HCT116 (cell line): ENCODE measurements around the gene TP53RK. TPM values are rescaled to one million over a fixed set of nuclear protein-coding genes. Genes with fewer than 3 reads are reported as not detected.

Experiments used
- ATAC-seq: fragments of 200-7000 bp; cut with Tn5 transposase; 2 replicates; pipeline ENCODE4 v1.9.1; 2020; ENCODE audit warnings: mild to moderate bottlenecking, moderate library complexity
- BruUV-seq: library from RNA; stranded (reverse); fragments of 400-500 nt; replicated peaks from 2 replicates; lab custom pipeline; 2021; lab: Mats Ljungman, UMichigan
- CTCF ChIA-PET: fragments of 300-600 bp; sonication (Branson Sonifier 250); formaldehyde crosslinking; loops from one replicate; lab custom pipeline; 2021; ENCODE audit warnings: antibody characterized with exemption; lab: Charles Lee
- POLR2A ChIA-PET: fragments of 300-600, 350-600 bp; sonication (Branson Sonifier 250); formaldehyde crosslinking; loops from one replicate; lab custom pipeline; 2021; ENCODE audit warnings: antibody characterized with exemption; lab: Charles Lee
- RAD21 ChIA-PET, 2 experiments: fragments of 300-600 bp; sonication (Branson Sonifier 250); formaldehyde crosslinking; loops; one replicate each; lab custom pipeline; 2023; ENCODE audit warnings: low total read pairs in 2 of 2; ENCODE audit not compliant: uncharacterized antibody in 2 of 2, unreplicated experiment in 2 of 2, low non-redundant PET in 1 of 2; lab: Charles Lee
- DNase-seq: peaks from one replicate; pipeline ENCODE4 v3.0.0-alpha.2; 2010; ENCODE audit warnings: low read depth, low spot score
- H2AFZ ChIP-seq: fragments of 200-600 bp; shearing (Covaris generic), sonication (generic); 2 replicates; pipeline ENCODE4 v1.6.1; 2017; ENCODE audit warnings: low read depth, mixed run types, mixed read lengths, antibody characterized with exemption, low read length; ENCODE audit not compliant: poor library complexity, severe bottlenecking
- H3K27ac ChIP-seq: 2 replicates; pipeline ENCODE4 v1.5.1; 2012; ENCODE audit warnings: low read depth, low read length
- H3K27me3 ChIP-seq: fragments of 200-600 bp; sonication (generic); 2 replicates; pipeline ENCODE4 v1.6.1; 2016; ENCODE audit warnings: mixed run types, low read length, mixed read lengths; ENCODE audit not compliant: insufficient read depth
- H3K36me3 ChIP-seq, 2 experiments: fragments of 200-500 bp in 1 of 2; fragments of 200-600 bp in 1 of 2; sonication (Bioruptor generic) in 1 of 2; sonication (generic) in 1 of 2; 2 replicates each; pipeline versions ENCODE4 v1.5.1 to v1.6.1; 2014 to 2016; ENCODE audit warnings: low read length in 2 of 2, inconsistent platforms in 1 of 2, mixed read lengths in 1 of 2, mixed run types in 1 of 2; ENCODE audit not compliant: insufficient read depth in 2 of 2, control insufficient read depth in 1 of 2
- H3K4me1 ChIP-seq, 2 experiments: fragments of 200-600 bp in 1 of 2; sonication (generic) in 1 of 2; 2 replicates each; pipeline versions ENCODE4 v1.5.1 to v1.6.1; 2012 to 2017; ENCODE audit warnings: low read length in 2 of 2, inconsistent platforms in 1 of 2, mild to moderate bottlenecking in 1 of 2, mixed read lengths in 1 of 2, mixed run types in 1 of 2, moderate library complexity in 1 of 2; ENCODE audit not compliant: insufficient read depth in 2 of 2, control insufficient read depth in 1 of 2
- H3K4me2 ChIP-seq: fragments of 200-600 bp; sonication (generic); 2 replicates; pipeline ENCODE4 v1.6.1; 2017; ENCODE audit warnings: mixed run types, low read length, mixed read lengths
- H3K4me3 ChIP-seq, 2 experiments: fragments of 200-600 bp in 1 of 2; sonication (generic) in 1 of 2; replicated peaks in 1 of 2; 2 replicates each; pipeline ENCODE4 v1.5.1; 2011 to 2016; ENCODE audit warnings: low read length in 2 of 2, control low read depth in 1 of 2, low read depth in 1 of 2, mild to moderate bottlenecking in 1 of 2, mixed read lengths in 1 of 2, mixed run types in 1 of 2
- H3K79me2 ChIP-seq: fragments of 200-600 bp; sonication (generic); 2 replicates; pipeline ENCODE4 v1.6.1; 2017; ENCODE audit warnings: mild to moderate bottlenecking, mixed run types, low read length, moderate library complexity, mixed read lengths; ENCODE audit not compliant: insufficient read depth
- H3K9ac ChIP-seq: fragments of 200-600 bp; sonication (generic); 2 replicates; pipeline ENCODE4 v1.6.1; 2016; ENCODE audit warnings: low read length, mixed read lengths
- H3K9me2 ChIP-seq: fragments of 200-600 bp; sonication (generic), shearing (Covaris generic); 2 replicates; pipeline ENCODE4 v1.6.1; 2017; ENCODE audit warnings: mixed run types, mild to moderate bottlenecking, moderate library complexity; ENCODE audit not compliant: insufficient read depth
- H3K9me3 ChIP-seq, 2 experiments: fragments of 200-500 bp in 1 of 2; fragments of 200-600 bp in 1 of 2; sonication (Bioruptor generic) in 1 of 2; sonication (generic) in 1 of 2; 2 replicates each; pipeline ENCODE4 v1.6.1; 2014 to 2017; ENCODE audit warnings: low read length in 2 of 2, mixed read lengths in 2 of 2, inconsistent platforms in 1 of 2, low read depth in 1 of 2, mild to moderate bottlenecking in 1 of 2, mixed run types in 1 of 2, moderate library complexity in 1 of 2; ENCODE audit not compliant: control insufficient read depth in 1 of 2, insufficient read depth in 1 of 2
- H4K20me1 ChIP-seq: fragments of 200-600 bp; sonication (generic), shearing (Covaris generic); 2 replicates; pipeline ENCODE4 v1.6.1; 2017; ENCODE audit warnings: mixed run types, mild to moderate bottlenecking, moderate library complexity; ENCODE audit not compliant: insufficient read depth
- CBX3 ChIP-seq: IDR thresholded peaks from 2 replicates; pipeline ENCODE4 v1.6.1; 2012; ENCODE audit warnings: low read depth
- EZH2 ChIP-seq: fragments of 200-600 bp; sonication (generic); IDR thresholded peaks from 2 replicates; pipeline ENCODE4 v1.6.1; 2017; ENCODE audit warnings: antibody characterized with exemption, mixed run types
- JUND ChIP-seq: IDR thresholded peaks from 2 replicates; pipeline ENCODE4 v1.6.1; 2012
- POLR2AphosphoS5 ChIP-seq: IDR thresholded peaks from 2 replicates; pipeline ENCODE4 v1.6.1; 2011; ENCODE audit warnings: mild to moderate bottlenecking, low read depth, low read length, moderate library complexity
- SIN3A ChIP-seq: IDR thresholded peaks from 2 replicates; pipeline ENCODE4 v1.6.1; 2012; ENCODE audit warnings: low read depth
- SRF ChIP-seq: IDR thresholded peaks from 2 replicates; pipeline ENCODE4 v1.6.1; 2012; ENCODE audit warnings: low read depth
- ZNF274 ChIP-seq: fragments of 200-500 bp; sonication (Bioruptor generic); IDR thresholded peaks from 2 replicates; pipeline ENCODE4 v1.6.1; 2014; ENCODE audit warnings: mild to moderate bottlenecking, low read depth, low read length, inconsistent platforms
- intact Hi-C: fragments of 100-400 bp; cut with micrococcal nuclease; formaldehyde crosslinking; loops from 2 replicates; pipeline ENCODE4 v1.10.0; 2022
- total RNA-seq: library from RNA; stranded (reverse); gene quantifications from one replicate; pipeline ENCODE4 v1.2.1, GENCODE V29; 2021; ENCODE audit not compliant: unreplicated experiment
- TF ChIP-seq, protein P1 (sequence below): IDR thresholded peaks from 2 replicates; pipeline ENCODE4 v1.6.1; 2012
- TF ChIP-seq, protein P2 (sequence below), 3 experiments: fragments of 200-600 bp in 1 of 3; sonication (generic) in 1 of 3; IDR thresholded peaks in 2 of 3; conservative IDR thresholded peaks in 1 of 3; 2 replicates each; pipeline ENCODE4 v1.5.1; 2012 to 2017; ENCODE audit warnings: low read depth in 2 of 3, low read length in 2 of 3, antibody characterized with exemption in 1 of 3, borderline replicate concordance in 1 of 3, control low read depth in 1 of 3, mild to moderate bottlenecking in 1 of 3, mixed read lengths in 1 of 3, mixed run types in 1 of 3, moderate library complexity in 1 of 3; ENCODE audit not compliant: insufficient read depth in 1 of 3

Gene TP53RK
- total RNA-seq, 1 experiment from 2014 or later: 9.2 TPM

DNA sequence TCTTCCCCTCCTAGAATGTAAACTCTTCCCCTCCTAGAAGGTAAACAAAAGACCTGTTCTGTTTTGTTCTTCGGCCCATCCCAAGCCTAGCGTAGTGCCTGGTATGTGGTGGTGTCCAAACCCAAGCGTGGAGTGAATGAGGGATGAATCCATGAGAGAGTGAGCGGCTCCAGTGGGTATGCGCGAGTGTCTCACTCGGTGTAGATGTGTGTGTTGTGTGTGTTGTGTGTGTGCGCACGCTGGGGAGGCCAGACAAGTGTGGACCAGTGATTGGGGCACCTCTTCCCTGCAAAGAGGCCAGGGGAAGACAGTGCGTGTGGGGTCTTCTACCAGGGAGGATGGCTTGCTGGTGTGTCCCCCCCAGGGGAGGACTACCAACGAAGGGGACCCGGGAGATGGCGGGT is 19.8 kb upstream of the TP53RK start:
- no peaks in the 10 kb centered on the region for H4K20me1 ChIP-seq
- H3K9me3 ChIP-seq: no peaks in the 10 kb centered on the region; a peak in 1 of 4 replicates
- ChIA-PET RAD21 (no interaction called here), CTCF (no interaction called here), POLR2A (interaction anchor here (1.1 kb wide), 1 partner anchor 14 kb away, joined by 4 read pairs; no protein-coding TSS in a partner anchor)
- no peaks in the 10 kb centered on the region for H3K27me3 ChIP-seq
- no peak for ATAC-seq
- no peak for TF ChIP-seq JUND
- no peak for TF ChIP-seq POLR2AphosphoS5
- TF ChIP-seq, protein P1, sequence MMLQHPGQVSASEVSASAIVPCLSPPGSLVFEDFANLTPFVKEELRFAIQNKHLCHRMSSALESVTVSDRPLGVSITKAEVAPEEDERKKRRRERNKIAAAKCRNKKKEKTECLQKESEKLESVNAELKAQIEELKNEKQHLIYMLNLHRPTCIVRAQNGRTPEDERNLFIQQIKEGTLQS: no peak
- no peak for TF ChIP-seq EZH2
- TF ChIP-seq CBX3: no peak
- TF ChIP-seq SIN3A: no peak
- no peak for TF ChIP-seq SRF
- no peak for TF ChIP-seq ZNF274
- intact Hi-C loops: no loop called here
- no peak overlapping the region for H2AFZ ChIP-seq
- H3K9me2 ChIP-seq: no peaks in the 10 kb centered on the region
- H3K4me3 ChIP-seq: no peak overlapping the region
- H3K9ac ChIP-seq: no peak overlapping the region
- no peak for DNase-seq
- no TSS peak for BruUV-seq
- no peaks in the 10 kb centered on the region for H3K4me1 ChIP-seq
- no peak overlapping the region for H3K4me2 ChIP-seq
- no peaks in the 10 kb centered on the region for H3K36me3 ChIP-seq
- no peaks in the 10 kb centered on the region for H3K79me2 ChIP-seq
- no peak overlapping the region for H3K27ac ChIP-seq

DNA sequence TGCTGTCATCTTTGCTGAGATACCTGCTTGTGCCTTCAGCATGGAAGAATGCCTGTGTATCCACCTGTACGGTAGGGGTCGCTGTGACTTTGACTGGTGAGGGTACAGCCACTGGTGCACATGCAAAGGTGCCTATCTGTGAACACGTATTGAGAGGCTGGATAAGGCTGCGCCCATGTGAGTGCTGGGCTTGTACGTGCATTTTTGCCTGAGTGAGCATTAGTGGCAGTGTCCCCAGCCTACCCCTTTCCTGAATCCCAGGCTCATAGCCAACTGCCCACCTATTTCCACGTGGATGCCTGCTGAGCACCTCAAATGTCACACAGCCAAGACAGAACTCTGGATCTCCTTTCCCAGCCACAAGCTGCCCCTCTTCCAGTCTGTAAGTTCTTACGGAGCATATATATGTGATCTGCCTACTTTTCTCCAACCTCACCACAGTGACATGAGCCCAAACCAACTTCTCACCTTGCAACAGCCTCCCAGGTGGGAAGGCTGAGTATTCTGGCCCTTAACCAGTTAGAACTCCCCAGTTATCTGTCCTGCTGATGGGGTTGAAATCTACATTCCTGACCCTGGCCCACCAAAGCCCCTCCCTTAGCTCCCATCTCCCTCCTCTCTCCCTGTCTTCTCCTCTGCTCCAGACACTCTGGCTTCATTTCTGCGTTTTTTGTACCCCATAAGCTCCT is 19.1 kb upstream of the TP53RK start:
- no peak overlapping the region for H3K4me2 ChIP-seq
- H2AFZ ChIP-seq: no peak overlapping the region
- DNase-seq: no peak

More for the DNA sequence above, 19.1 kb upstream of the TP53RK start:
- H3K79me2 ChIP-seq: no peaks in the 10 kb centered on the region
- ChIA-PET POLR2A (interaction anchor here (1.1 kb wide), 1 partner anchor 13 kb away, joined by 4 read pairs; no protein-coding TSS in a partner anchor), CTCF (no interaction called here), RAD21 (no interaction called here)
- BruUV-seq: no TSS peak
- intact Hi-C loops: no loop called here
- H3K4me1 ChIP-seq: no peaks in the 10 kb centered on the region
- no peaks in the 10 kb centered on the region for H3K27me3 ChIP-seq
- ATAC-seq: peak; percentile 61
- H3K27ac ChIP-seq: no peak overlapping the region
- no peaks in the 10 kb centered on the region for H3K9me2 ChIP-seq
- no peaks in the 10 kb centered on the region; a peak in 1 of 4 replicates for H3K9me3 ChIP-seq
- H3K9ac ChIP-seq: no peak overlapping the region
- H3K4me3 ChIP-seq: no peak overlapping the region
- TF ChIP-seq POLR2AphosphoS5: no peak
- TF ChIP-seq, protein P2, sequence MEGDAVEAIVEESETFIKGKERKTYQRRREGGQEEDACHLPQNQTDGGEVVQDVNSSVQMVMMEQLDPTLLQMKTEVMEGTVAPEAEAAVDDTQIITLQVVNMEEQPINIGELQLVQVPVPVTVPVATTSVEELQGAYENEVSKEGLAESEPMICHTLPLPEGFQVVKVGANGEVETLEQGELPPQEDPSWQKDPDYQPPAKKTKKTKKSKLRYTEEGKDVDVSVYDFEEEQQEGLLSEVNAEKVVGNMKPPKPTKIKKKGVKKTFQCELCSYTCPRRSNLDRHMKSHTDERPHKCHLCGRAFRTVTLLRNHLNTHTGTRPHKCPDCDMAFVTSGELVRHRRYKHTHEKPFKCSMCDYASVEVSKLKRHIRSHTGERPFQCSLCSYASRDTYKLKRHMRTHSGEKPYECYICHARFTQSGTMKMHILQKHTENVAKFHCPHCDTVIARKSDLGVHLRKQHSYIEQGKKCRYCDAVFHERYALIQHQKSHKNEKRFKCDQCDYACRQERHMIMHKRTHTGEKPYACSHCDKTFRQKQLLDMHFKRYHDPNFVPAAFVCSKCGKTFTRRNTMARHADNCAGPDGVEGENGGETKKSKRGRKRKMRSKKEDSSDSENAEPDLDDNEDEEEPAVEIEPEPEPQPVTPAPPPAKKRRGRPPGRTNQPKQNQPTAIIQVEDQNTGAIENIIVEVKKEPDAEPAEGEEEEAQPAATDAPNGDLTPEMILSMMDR (IDR thresholded peaks at IDR 0.05 in 2 of 3, conservative IDR thresholded peaks at IDR 0.05 in 1 of 3; ENCODE audit: borderline replicate concordance in 1 of 3, insufficient read depth in 1 of 3, low read depth in 2 of 3, low read length in 2 of 3): peak; percentile 6 to 56 (median 56); a peak in 5 of 6 replicates
- TF ChIP-seq, all 23 proteins: peak for 1
- H3K36me3 ChIP-seq: no peaks in the 10 kb centered on the region
- no peaks in the 10 kb centered on the region for H4K20me1 ChIP-seq
